NB4 (cell line): ENCODE data around the gene RHOXF2.
"Not testable (repeated sequence)": the region's sequence is repeated elsewhere in the genome, so short reads cannot be mapped to it uniquely, and the experiment has no call there.

Experiments used
- DNase-seq: peaks from one replicate; pipeline ENCODE4 v3.0.0; 2010; ENCODE audit warnings: low read depth
- H3K4me3 ChIP-seq: one replicate; pipeline ENCODE4 v1.5.1; 2011; ENCODE audit warnings: mild to moderate bottlenecking, low read depth, low read length, moderate library complexity
- CTCF ChIP-seq: IDR thresholded peaks from one replicate; pipeline ENCODE4 v1.5.1; 2012; ENCODE audit warnings: low read depth, low read length
- MYC ChIP-seq: IDR thresholded peaks from 2 replicates; pipeline ENCODE4 v1.6.1; 2011; ENCODE audit warnings: low read depth, low read length
- POLR2A ChIP-seq: IDR thresholded peaks from 2 replicates; pipeline ENCODE4 v1.6.1; 2011; ENCODE audit warnings: mild to moderate bottlenecking; ENCODE audit not compliant: insufficient read length; ENCODE audit errors: extremely low read depth
- TF ChIP-seq, protein P1 (sequence below): IDR thresholded peaks from 2 replicates; pipeline ENCODE4 v1.6.1; 2011; ENCODE audit warnings: low read depth, low read length

RHOXF2 gene

GRCh38 chrX:120158313-120158712, at the start of gene RHOXF2:
TSS of gene RHOXF2 (plus strand) at chrX:120158613. CDS start at chrX:120158751, 138 bp downstream.
- DNase-seq: not testable (repeated sequence)
- H3K4me3 ChIP-seq: peak within 1 kb of the TSS; percentile 36

DNA sequence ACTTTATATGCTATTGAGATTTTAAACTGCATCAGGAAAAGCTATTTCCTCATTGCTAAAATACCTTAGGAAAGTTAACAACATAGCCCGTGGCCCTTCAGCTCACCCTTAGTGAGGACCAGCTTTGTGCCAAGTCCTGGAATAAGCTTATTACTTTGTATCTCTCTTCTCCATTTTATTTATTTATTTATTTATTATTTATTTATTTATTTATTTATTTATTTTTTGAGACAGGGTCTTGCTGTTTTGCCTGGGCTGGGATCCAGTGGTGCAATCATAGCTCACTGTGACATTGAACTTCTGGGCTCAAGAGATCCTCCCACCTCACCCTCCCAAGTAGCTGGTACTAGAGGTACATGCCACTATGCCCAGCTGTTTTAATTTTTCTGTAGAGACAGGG, 49.0 kb upstream of the RHOXF2 start:
- TF ChIP-seq POLR2A: no peak
- TF ChIP-seq, protein P1, sequence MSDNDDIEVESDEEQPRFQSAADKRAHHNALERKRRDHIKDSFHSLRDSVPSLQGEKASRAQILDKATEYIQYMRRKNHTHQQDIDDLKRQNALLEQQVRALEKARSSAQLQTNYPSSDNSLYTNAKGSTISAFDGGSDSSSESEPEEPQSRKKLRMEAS: no peak
- TF ChIP-seq MYC: no peak
- no peak for TF ChIP-seq CTCF
- no peak for DNase-seq

DNA sequence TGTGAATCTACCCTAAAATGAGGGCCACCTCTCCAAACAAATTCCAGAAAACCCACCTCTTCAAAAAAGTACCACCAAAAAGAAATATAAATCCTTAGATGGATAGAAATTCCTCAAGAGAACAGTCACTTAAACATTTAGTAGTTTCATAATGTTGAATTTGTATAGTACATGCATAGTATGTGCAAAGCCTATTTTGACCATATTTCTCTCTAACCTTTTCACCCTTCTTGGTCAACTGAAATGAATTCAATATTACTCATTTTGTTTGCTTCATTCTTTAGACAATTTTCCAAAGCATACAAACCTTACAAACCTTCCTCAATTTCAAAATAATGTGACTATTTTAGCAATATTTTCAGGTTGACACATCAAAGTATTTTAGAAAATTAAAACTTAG, 46.8 kb upstream of the RHOXF2 start:
- TF ChIP-seq CTCF: no peak
- TF ChIP-seq POLR2A: no peak
- TF ChIP-seq, protein P1: no peak
- no peak for TF ChIP-seq MYC

More for the DNA sequence above, 49.0 kb upstream of the RHOXF2 start:
- H3K4me3 ChIP-seq: no peak overlapping the region

DNA sequence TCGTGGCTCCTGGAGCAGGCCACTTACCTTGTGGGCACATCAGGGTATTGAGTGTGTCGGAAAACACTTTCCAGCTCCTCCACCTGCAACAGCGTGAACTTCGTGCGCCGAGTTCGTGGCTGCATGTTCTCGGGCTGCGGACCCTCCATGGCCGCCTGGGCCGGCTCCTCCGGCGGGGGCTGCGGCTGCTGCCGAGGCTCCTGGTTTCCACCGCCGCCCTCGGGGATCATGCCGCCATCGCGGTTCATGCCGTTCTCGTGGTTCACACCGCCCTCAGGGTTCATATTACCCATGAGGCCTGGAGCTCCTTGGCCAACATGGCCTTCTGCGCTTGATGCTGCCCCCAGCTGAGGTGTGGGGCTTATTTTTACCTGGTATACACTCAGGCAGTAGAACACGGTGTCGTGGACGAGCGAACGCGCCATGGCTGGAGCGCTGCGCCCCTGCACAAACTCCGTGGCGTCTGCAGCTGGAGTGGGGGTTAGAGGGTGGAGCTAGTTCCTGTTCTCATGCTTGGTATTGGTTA, 42.9 kb upstream of the RHOXF2 start, which contains the start of gene RHOXF1:
Gene RHOXF1 (minus strand): TSS at position 476 of the 526 bp plus-strand sequence. CDS start 51 bp downstream, at position 425.
- H3K4me3 ChIP-seq: no peak within 1 kb of the TSS
- DNase-seq: no peak
- TF ChIP-seq CTCF (no peak), MYC (no peak), POLR2A (no peak)
- TF ChIP-seq, protein P1: no peak

More for the DNA sequence above, 46.8 kb upstream of the RHOXF2 start:
- no peak overlapping the region for H3K4me3 ChIP-seq
- no peak for DNase-seq

GRCh38 chrX:120120223-120120622, 38.2 kb upstream of the RHOXF2 start:
- no peak overlapping the region for H3K4me3 ChIP-seq
- DNase-seq: no peak
- TF ChIP-seq, protein P1: no peak
- TF ChIP-seq MYC (no peak), CTCF (no peak), POLR2A (no peak)

DNA sequence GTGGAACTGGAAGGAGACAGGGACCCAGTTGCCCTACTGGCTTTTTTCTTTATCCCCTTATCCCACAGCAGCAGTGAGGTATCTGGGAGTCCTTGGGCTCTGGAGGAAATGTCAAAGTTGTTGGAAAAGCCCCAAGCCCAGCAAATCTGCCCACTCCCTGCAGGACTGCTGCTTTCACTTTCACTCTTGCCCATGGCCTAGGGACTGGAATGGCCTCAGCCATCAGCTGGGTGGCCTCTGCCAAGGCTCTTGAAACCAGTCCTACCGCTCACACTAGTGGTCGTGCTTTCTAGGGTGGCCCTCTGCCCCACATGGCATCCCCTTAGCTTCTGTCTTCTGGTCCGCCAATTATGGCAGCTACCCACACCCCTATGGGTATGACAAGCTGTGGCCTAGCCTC, 33.0 kb upstream of the RHOXF2 start:
- DNase-seq: no peak
- TF ChIP-seq, protein P1: no peak
- TF ChIP-seq CTCF (no peak), MYC (no peak), POLR2A (no peak)
- H3K4me3 ChIP-seq: no peak overlapping the region

- DNase-seq: not testable (repeated sequence)
Measured at GRCh38 chrX:120128306-120128846, 30.0 kb upstream of the RHOXF2 start.

More at GRCh38 chrX:120128306-120128846, 30.0 kb upstream of the RHOXF2 start:
- H3K4me3 ChIP-seq: not testable (repeated sequence)
